ENCODE measurements around the gene SELP.

The SELP gene

GRCh38 chr1:169644297-169644696, 14.4 kb upstream of the SELP start:
- peaks cover 56% of the 10 kb centered on the region for H3K4me1 Mint-ChIP-seq
- H3K27me3 Mint-ChIP-seq: no peaks in the 10 kb centered on the region
- peaks cover 2% of the 10 kb centered on the region for H3K36me3 Mint-ChIP-seq
- H3K4me3 Mint-ChIP-seq: no peak overlapping the region
- H3K27ac Mint-ChIP-seq: no peak overlapping the region
- H3K9me3 Mint-ChIP-seq: no peaks in the 10 kb centered on the region

DNA sequence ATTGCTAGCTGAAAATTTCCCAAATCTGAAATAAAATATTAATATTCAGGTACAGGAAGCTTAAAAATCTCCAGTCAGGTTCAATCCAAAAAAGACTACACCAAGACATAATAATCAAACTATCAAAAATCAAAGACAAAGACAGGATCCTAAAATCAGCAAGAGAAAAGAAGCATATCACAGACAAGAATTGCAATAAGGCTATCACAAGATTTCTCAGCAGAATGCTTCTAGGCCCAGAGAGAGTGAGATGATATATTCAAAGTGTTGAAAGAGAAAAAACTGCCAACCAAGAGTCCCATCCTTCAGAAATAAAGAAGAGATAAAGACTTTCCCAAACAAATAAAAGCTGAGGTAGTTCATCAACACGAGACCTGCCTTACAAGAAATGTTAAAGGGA, 5.0 kb upstream of the SELP start:
- no peak overlapping the region for H3K4me3 Mint-ChIP-seq
- H3K9me3 Mint-ChIP-seq: peaks cover 12% of the 10 kb centered on the region
- H3K4me1 Mint-ChIP-seq: peaks cover 30% of the 10 kb centered on the region
- H3K27ac Mint-ChIP-seq: no peak overlapping the region
- H3K36me3 Mint-ChIP-seq: peaks cover 14% of the 10 kb centered on the region
- no peaks in the 10 kb centered on the region for H3K27me3 Mint-ChIP-seq

- Mint-ChIP-seq H3K27ac (no peak overlapping the region), H3K4me3 (no peak overlapping the region), H3K27me3 (no peaks in the 10 kb centered on the region), H3K9me3 (peaks cover 12% of the 10 kb centered on the region), H3K4me1 (peaks cover 32% of the 10 kb centered on the region), H3K36me3 (peaks cover 14% of the 10 kb centered on the region)
Observed at GRCh38 chr1:169634145-169634544, 4.2 kb upstream of the SELP start.

DNA sequence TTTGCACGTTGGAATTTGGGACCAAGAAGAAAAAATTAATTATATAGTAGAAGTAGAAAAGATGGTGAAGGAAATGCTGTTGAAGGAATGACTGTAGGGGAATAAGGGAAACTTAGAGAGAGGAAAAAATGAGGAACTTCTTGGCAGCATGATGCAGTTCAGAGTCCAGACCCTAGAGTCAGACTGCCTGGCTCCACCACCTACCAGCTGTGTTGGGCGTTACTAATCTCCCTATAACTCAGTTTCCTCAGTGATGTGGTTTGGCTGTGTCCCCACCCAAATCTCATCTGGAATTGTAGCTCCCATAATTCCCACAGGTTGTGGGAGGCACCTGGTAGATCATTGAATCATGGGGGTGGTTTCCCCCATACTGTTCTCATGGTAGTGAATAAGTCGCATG, 1.3 kb upstream of the SELP start:
- H3K4me3 Mint-ChIP-seq: no peak overlapping the region
- H3K36me3 Mint-ChIP-seq: peaks cover 15% of the 10 kb centered on the region
- peaks cover 54% of the 10 kb centered on the region for H3K4me1 Mint-ChIP-seq
- no peaks in the 10 kb centered on the region for H3K27me3 Mint-ChIP-seq
- H3K27ac Mint-ChIP-seq: no peak overlapping the region
- peaks cover 12% of the 10 kb centered on the region for H3K9me3 Mint-ChIP-seq

GRCh38 chr1:169624912-169625311, 5.0 kb downstream of the SELP start:
- H3K36me3 Mint-ChIP-seq: peaks cover 2% of the 10 kb centered on the region
- H3K4me1 Mint-ChIP-seq: peaks cover 81% of the 10 kb centered on the region
- peak overlapping the region; percentile 41 for H3K27ac Mint-ChIP-seq
- no peaks in the 10 kb centered on the region for H3K27me3 Mint-ChIP-seq
- H3K9me3 Mint-ChIP-seq: peaks cover 5% of the 10 kb centered on the region
- no peak overlapping the region for H3K4me3 Mint-ChIP-seq

DNA sequence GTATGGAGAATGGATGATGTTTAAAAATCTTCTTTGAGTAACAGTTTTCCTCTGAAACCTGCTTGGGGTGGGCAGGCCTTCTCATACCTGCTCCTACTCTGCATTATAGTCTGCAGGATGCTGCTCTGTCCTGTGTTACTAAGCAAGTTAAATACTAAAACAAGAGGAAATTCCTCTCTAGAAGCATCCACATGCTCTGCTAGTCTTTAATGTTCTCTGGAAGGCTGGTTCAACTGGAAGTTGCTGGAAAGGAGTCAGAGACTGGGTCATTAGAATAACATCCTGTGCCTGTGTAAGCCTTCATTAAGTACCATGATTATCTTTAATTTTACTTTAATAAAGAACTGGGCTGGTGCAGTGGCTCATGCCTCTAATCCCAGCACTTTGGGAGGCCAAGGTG, 5.8 kb downstream of the SELP start:
- peaks cover 81% of the 10 kb centered on the region for H3K4me1 Mint-ChIP-seq
- peaks cover 2% of the 10 kb centered on the region for H3K36me3 Mint-ChIP-seq
- H3K9me3 Mint-ChIP-seq: peaks cover 5% of the 10 kb centered on the region
- H3K27me3 Mint-ChIP-seq: no peaks in the 10 kb centered on the region
- H3K4me3 Mint-ChIP-seq: no peak overlapping the region
- peak overlapping the region; percentile 57 for H3K27ac Mint-ChIP-seq

DNA sequence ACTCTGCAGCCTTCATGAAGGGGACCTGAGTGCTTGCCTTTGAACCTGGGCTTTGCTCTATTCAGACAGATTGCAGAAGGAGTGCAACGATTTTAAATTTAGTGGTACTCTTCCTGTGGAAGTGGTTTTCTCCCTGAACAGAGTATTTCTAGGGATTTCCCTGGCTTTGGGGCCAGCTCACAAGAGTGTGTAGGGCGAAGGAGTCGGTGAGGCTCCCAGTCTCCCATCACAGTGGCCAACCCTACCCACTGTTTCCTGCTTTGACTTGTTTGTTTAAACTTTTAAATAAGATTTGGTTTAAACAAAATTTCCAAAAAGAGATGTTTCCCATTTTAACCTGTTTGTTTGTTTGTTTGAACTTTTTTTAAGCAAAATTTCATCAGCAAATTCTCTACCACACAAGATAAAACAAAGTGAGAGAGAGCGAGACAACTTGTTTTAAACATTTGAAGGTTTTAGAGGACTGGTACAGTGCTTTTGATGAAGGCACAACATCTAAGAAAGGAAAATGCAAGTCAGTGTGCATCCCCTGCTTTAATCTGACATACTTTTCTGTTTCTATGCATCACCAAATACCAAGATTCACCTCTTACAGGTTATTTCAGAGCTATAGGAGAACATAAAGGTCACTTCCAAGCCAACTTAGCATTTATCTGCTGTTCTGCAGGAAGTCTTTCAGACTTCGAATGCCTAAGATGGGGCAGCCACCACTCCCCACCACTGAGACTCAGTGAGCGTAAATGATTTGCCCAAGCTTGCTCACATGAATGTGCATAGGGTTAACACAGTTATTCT, 6.6 kb downstream of the SELP start:
- H3K4me1 Mint-ChIP-seq: peaks cover 79% of the 10 kb centered on the region

GRCh38 chr1:169620565-169620964, 9.4 kb downstream of the SELP start:
- H3K9me3 Mint-ChIP-seq: no peaks in the 10 kb centered on the region
- H3K4me3 Mint-ChIP-seq: no peak overlapping the region
- H3K4me1 Mint-ChIP-seq: peaks cover 67% of the 10 kb centered on the region
- H3K27ac Mint-ChIP-seq: peak overlapping the region; percentile 42
- no peaks in the 10 kb centered on the region for H3K36me3 Mint-ChIP-seq
- H3K27me3 Mint-ChIP-seq: no peaks in the 10 kb centered on the region

More for the DNA sequence above, 6.6 kb downstream of the SELP start:
- H3K4me3 Mint-ChIP-seq: peak overlapping the region; percentile 26
- no peaks in the 10 kb centered on the region for H3K27me3 Mint-ChIP-seq
- peak overlapping the region; percentile 69 for H3K27ac Mint-ChIP-seq
- peaks cover 5% of the 10 kb centered on the region for H3K9me3 Mint-ChIP-seq
- peaks cover 2% of the 10 kb centered on the region for H3K36me3 Mint-ChIP-seq

GRCh38 chr1:169618367-169618766, 11.6 kb downstream of the SELP start:
- Mint-ChIP-seq H3K36me3 (no peaks in the 10 kb centered on the region), H3K9me3 (no peaks in the 10 kb centered on the region), H3K27me3 (no peaks in the 10 kb centered on the region), H3K4me1 (peaks cover 59% of the 10 kb centered on the region), H3K4me3 (no peak overlapping the region), H3K27ac (no peak overlapping the region)

DNA sequence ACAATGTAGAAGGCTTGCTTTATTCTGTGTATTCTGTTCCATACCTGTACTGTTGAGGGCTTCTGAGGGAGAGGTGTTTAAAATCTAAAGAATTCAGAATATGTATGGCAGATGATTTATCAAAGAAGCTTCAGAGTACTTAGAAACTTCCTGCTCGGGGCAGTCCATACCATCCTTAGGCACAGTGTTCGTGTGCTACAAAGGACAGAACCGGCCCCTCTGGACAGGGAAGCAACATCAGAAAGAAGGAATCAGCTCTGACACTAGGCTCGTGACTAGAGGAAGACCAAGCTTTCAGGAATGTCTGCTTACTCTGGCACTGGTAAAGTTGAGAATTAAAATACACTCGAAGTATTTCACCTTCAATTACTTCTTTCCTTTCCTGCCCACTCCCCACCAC, 14.1 kb downstream of the SELP start:
- Mint-ChIP-seq H3K4me1 (peaks cover 62% of the 10 kb centered on the region), H3K27me3 (no peaks in the 10 kb centered on the region), H3K9me3 (no peaks in the 10 kb centered on the region), H3K36me3 (no peaks in the 10 kb centered on the region), H3K27ac (no peak overlapping the region), H3K4me3 (no peak overlapping the region)

GRCh38 chr1:169610858-169611257, 19.1 kb downstream of the SELP start:
- no peak overlapping the region for H3K4me3 Mint-ChIP-seq
- no peaks in the 10 kb centered on the region for H3K27me3 Mint-ChIP-seq
- peaks cover 62% of the 10 kb centered on the region for H3K4me1 Mint-ChIP-seq
- no peaks in the 10 kb centered on the region for H3K36me3 Mint-ChIP-seq
- H3K27ac Mint-ChIP-seq: no peak overlapping the region
- no peaks in the 10 kb centered on the region for H3K9me3 Mint-ChIP-seq

DNA sequence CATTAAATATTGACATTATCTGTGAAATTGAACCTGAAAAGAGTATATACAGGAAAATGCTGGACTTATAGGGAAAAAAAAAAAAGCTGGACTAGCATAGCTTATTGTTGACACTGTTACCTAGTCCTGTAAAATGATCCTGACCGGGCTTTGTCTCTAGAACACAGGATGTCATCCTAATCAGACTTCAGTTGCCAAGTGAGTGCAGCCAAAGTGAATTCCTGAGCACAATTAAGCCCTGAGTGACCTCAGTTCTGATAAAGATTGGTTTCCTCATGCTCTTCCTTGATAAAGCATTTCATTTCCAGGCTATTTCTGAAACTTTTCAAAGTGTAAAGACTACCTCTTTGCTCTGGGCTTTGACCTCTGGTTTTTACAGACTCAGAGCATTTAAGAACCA, 19.8 kb downstream of the SELP start:
- no peak overlapping the region for H3K4me3 Mint-ChIP-seq

GRCh38 chr1:169608226-169608625, 21.7 kb downstream of the SELP start:
- Mint-ChIP-seq H3K4me1 (peaks cover 68% of the 10 kb centered on the region), H3K27ac (no peak overlapping the region), H3K27me3 (no peaks in the 10 kb centered on the region), H3K4me3 (no peak overlapping the region), H3K9me3 (no peaks in the 10 kb centered on the region), H3K36me3 (no peaks in the 10 kb centered on the region)

More for the DNA sequence above, 19.8 kb downstream of the SELP start:
- no peaks in the 10 kb centered on the region for H3K36me3 Mint-ChIP-seq
- peaks cover 62% of the 10 kb centered on the region for H3K4me1 Mint-ChIP-seq
- no peaks in the 10 kb centered on the region for H3K27me3 Mint-ChIP-seq
- no peak overlapping the region for H3K27ac Mint-ChIP-seq
- H3K9me3 Mint-ChIP-seq: no peaks in the 10 kb centered on the region

- peak overlapping the region; percentile 64 for H3K27ac Mint-ChIP-seq
- H3K9me3 Mint-ChIP-seq: no peaks in the 10 kb centered on the region
- no peaks in the 10 kb centered on the region for H3K36me3 Mint-ChIP-seq
- H3K4me1 Mint-ChIP-seq: peaks cover 81% of the 10 kb centered on the region
- no peaks in the 10 kb centered on the region for H3K27me3 Mint-ChIP-seq
- peak overlapping the region; percentile 56 for H3K4me3 Mint-ChIP-seq
Observed at GRCh38 chr1:169604781-169605560, 25.0 kb downstream of the SELP start.

DNA sequence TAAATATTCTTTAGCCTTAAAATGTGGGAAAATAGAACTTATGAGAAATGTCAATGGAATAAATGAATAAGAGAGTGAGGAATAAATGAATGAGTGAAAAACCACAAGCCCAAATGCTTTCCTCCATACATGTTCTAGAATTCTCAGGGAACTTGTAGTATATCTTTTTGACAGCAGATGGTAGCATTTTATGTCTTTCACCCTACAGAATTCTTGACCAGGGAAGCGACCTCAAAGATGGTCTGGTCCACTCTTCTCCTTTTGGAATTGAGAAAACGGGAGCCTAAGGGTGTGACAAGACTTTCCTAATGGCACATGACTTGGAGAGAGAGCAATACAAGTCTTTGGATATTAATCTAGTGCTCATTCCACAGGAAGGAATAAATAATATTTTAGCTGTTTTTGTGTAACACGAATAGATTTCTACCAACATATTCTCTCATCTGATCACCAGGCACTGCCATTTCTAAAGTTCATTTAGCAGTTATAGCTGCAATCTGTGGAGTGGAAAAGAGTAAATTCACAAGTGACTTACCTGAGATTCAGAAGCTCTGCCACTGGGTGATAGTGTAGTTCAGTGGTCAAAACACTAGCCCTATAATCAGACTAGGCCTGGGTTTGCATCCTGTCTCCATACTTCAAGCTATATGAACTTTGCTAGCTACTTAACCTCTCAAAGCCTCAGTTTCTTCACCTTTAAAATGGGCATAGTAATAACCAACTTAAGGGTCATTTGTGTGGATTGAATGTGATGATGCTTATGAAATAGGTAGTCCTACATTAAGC, 28.6 kb downstream of the SELP start:
- Mint-ChIP-seq H3K27me3 (no peaks in the 10 kb centered on the region), H3K4me1 (peaks cover 63% of the 10 kb centered on the region), H3K4me3 (peak overlapping the region; percentile 58), H3K36me3 (no peaks in the 10 kb centered on the region), H3K27ac (peak overlapping the region; percentile 93), H3K9me3 (no peaks in the 10 kb centered on the region)
